ENCODE results near the gene CD164L2.
A peak's percentile ranks its signal among the peaks of the same experiment; 100 is the strongest.
"Not testable (repeated sequence)": the region's sequence is repeated elsewhere in the genome, so short reads cannot be mapped to it uniquely, and the experiment has no call there.

Gene CD164L2

DNA sequence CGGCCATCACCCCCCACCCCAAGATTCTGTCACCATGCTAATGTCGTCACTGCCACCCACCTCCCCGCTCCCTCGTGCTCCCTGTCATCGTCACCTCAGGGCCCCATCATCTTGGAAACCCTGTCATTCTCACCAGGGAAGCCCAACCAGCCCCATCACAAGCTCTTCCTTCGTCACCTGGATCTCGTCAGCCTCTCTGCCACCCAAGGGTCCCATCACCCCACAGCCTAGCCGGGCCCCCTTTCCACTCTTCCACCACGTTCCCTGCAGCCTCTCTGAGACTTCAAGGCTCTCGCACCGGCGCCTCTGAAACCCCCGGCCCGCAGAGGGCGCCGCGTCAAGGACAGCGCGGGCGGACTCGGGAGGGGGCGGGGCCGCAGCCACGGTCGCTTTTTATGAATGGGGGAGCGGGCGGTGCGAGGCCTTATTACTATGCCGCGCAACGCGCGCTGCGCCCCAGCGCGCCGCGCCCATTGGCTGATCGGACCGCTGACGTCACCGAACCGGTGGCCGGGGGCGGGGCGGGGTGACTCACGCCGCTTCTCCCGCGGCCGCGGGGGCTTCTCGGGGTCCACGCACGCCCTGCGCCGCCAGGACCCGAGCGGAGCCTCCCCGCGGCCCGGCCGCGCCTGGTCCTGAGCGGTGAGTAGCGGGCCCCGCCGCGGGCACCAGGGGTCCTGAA lies 9.1 kb upstream of the CD164L2 start, which contains the start of gene GPR3:
Gene GPR3 (plus strand): TSS at position 527 of the 682 bp plus-strand sequence. CDS start 1,177 bp downstream, outside the sequence.
- peak; percentile 89 to 93 for DNase-seq (ENCODE audit: low read depth in 1 of 2, low spot score in 1 of 2)
- in situ Hi-C loops (cut with HindIII; ENCODE audit: low pct_unique_long_range_greater_than_20kb, low sequenced_read_pairs): no loop called here
- no peak for TF ChIP-seq JUND (IDR thresholded peaks at IDR 0.05; ENCODE audit: low read depth)

DNA sequence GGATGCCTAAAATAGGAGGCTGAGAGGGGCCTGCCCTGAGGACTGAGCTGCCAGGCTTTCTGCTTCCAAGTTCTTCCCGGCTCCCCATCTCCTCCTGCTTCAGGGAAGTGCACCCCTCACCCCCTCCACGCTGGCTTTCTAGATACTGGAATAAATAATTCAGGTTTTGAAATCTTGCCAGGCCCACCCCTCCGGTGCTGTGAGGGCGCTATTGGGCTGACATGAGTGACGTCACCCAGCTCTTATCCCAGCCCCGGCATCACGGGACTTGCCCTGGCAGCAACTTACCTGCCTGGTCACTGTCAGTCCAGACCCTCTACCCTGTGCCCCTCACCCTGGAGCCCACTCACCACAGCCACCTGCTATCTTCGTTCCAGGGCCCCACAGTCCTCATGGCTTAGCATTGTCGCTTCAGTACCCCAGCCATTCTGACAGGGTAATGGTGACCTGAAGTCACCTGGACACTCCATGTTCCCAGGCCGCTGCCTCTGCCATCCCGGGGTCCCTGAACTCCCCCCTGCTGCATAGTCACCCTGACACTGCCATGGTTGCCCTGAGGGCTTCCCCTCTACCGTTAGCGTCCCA lies 8.5 kb upstream of the CD164L2 start:
- in situ Hi-C loops (cut with HindIII; ENCODE audit: low pct_unique_long_range_greater_than_20kb, low sequenced_read_pairs): no loop called here
- DNase-seq (ENCODE audit: low read depth in 1 of 2, low spot score in 1 of 2): peak in 1 of 2 experiments; percentile 44
- TF ChIP-seq JUND (IDR thresholded peaks at IDR 0.05; ENCODE audit: low read depth): no peak

DNA sequence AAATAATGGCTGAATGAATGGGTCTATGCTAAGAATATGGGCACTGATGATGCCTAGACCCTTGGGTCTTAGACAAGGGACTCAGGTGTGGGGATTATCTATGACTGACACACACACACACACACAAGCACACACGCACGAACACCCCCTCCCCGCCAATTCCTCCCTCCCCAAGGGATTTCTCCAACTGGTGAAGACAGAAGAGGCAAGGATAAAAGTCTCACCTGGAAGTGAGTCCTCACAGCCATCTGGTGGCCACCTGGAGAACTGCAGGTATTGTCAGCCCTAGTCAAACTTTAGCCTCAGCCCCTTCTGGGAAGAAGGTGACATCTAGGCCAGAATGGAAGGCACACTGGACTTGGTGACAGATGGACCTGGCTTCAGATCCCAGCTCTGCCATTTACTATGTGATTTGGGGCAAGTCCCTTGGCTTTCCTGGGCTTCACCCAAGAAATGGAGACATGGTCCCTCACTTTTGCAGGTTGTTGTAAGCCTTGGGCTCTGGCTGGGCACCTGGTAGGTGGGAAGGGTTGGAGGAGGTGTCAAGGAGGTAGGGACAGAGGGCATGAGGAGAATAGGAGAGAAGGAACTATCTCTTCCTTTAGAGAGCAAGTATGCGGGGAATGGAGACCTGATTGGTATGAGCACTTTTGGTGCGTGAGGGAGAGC lies 5.3 kb upstream of the CD164L2 start:
- in situ Hi-C loops (cut with HindIII; ENCODE audit: low pct_unique_long_range_greater_than_20kb, low sequenced_read_pairs): no loop called here
- peak; percentile 50 to 79 for DNase-seq (ENCODE audit: low read depth in 1 of 2, low spot score in 1 of 2)
- no peak for TF ChIP-seq JUND (IDR thresholded peaks at IDR 0.05; ENCODE audit: low read depth)

- in situ Hi-C loops (cut with HindIII; ENCODE audit: low pct_unique_long_range_greater_than_20kb, low sequenced_read_pairs): not testable (repeated sequence)
These were observed 1.7 kb upstream of the CD164L2 start for GRCh38 chr1:27384797-27385196.

GRCh38 chr1:27383661-27384060 lies 528 bp upstream of the CD164L2 start:
- no peak for TF ChIP-seq JUND (IDR thresholded peaks at IDR 0.05; ENCODE audit: low read depth)
- in situ Hi-C loops (cut with HindIII; ENCODE audit: low pct_unique_long_range_greater_than_20kb, low sequenced_read_pairs): no loop called here
- no peak for DNase-seq (ENCODE audit: low read depth in 1 of 2, low spot score in 1 of 2)

More at GRCh38 chr1:27384797-27385196, 1.7 kb upstream of the CD164L2 start:
- not testable (repeated sequence) for DNase-seq (ENCODE audit: low read depth in 1 of 2, low spot score in 1 of 2)

DNA sequence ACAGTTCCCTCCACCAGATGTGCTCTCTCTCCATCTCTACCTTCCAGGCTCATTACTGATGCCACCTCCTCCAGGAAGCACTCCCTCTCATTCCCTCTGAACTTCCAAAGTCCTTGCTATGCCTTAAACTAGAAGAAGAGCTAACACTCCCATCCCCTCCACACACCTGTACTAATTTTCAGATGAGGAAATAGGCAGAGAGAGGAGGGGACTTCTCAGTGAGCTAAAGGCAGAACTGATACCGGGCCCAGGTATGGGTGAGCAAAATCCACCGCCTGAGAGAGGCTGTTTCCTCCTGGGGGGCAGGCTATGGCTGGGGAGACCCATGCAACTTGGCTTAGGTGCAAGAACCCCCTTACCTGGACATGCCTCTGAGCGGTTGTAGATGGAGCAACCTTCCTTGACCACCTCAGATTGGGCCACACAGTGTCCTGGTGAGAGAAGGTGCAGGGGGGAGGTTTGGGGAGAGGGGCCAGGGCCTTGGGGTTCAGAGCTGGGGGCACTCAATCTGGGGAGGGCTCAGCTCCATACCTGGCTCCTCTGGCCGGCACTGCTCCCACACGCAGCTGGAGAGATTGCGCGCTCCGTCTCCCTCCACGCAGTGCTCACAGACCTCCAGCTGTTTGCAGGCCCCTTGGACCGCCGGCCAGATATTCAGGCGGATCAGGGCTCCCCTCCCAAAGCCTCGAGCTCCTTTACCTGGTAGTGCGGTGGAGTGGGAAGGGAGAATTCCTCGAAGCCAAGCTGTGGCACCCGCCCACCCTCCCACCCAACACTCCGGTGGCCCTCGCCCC lies 967 bp downstream of the CD164L2 start:
- no peak for DNase-seq (ENCODE audit: low read depth in 1 of 2, low spot score in 1 of 2)
- TF ChIP-seq JUND (IDR thresholded peaks at IDR 0.05; ENCODE audit: low read depth): no peak
- in situ Hi-C loops (cut with HindIII; ENCODE audit: low pct_unique_long_range_greater_than_20kb, low sequenced_read_pairs): no loop called here

DNA sequence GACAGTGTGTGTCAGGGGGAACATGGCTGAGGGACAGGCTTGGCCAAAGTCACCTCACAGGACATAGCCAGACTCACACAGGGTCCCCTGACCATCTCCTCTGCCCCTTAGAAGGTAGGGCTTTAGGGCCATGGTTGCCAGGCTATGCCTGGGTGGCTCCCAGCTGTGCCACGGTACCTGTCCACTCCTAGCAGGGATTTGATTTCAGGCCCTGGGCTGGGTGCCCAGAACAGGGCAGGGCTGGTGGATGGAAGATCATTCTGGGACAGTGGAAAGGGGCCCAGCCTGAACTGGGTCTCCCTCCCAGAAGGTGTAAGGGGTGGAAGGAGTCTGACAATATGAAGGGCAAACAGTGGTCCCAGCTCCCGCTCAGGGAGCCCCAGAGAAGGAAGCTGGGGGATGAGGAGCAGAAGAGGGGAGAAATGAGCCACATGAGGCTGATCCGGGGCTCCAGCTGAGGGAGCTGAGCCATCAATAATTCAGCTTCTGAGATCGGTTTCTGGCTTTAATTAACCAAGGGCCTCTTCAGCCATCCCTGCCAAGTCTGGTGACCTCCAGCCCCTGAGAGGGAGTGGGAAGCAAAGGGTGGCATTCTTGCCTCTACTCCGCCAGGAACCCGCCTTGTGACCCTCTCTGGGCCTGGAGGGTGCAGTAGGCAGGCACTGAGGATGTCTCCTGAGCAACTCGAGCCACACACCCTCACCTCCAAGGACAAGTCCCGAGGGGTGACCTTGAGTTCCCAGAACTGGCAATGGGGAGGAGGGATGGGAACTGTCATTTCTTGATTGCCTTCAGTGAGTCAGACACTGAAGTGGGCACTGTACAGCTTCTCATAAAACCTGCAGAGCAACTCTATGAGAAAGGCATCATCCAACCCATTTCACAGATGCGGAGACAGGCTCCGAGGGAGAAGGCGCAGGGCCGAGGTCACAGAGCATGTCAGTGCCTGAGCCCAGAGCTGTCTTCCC lies 2.1 kb downstream of the CD164L2 start:
- no peak for DNase-seq (ENCODE audit: low read depth in 1 of 2, low spot score in 1 of 2)
- TF ChIP-seq JUND (IDR thresholded peaks at IDR 0.05; ENCODE audit: low read depth): no peak
- in situ Hi-C loops (cut with HindIII; ENCODE audit: low pct_unique_long_range_greater_than_20kb, low sequenced_read_pairs): no loop called here

GRCh38 chr1:27380224-27380623 lies 2.9 kb downstream of the CD164L2 start:
- in situ Hi-C loops (cut with HindIII; ENCODE audit: low pct_unique_long_range_greater_than_20kb, low sequenced_read_pairs): no loop called here
- no peak for DNase-seq (ENCODE audit: low read depth in 1 of 2, low spot score in 1 of 2)
- TF ChIP-seq JUND (IDR thresholded peaks at IDR 0.05; ENCODE audit: low read depth): no peak

DNA sequence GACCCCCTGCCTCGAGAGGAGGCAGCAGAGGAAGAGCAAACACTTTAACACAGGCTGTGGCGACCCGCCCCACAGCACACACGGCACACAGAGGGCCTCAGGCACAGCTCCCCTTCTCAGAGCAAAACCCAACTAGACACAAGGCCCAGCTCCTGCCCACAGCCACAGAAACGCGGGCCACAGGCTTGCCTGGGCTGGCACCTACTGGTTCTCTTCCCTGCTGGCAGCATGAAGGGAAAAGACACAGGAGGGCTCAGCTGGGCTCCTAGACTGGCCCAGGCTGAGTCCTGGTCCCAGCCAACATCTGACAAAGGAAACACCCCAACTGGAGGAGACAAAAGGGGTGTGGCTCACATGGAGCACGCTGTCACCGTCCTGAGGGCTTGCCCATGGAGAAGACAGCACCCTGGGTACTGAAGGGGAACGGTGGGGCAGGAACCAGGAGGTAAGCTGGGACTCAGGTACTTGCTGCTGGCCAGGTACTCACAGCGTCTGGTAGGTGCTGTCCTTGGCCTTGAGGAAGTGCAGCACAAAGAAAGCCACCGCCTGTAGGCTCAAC lies 3.5 kb downstream of the CD164L2 start:
- no peak for DNase-seq (ENCODE audit: low read depth in 1 of 2, low spot score in 1 of 2)
- in situ Hi-C loops (cut with HindIII; ENCODE audit: low pct_unique_long_range_greater_than_20kb, low sequenced_read_pairs): no loop called here
- TF ChIP-seq JUND (IDR thresholded peaks at IDR 0.05; ENCODE audit: low read depth): no peak

DNA sequence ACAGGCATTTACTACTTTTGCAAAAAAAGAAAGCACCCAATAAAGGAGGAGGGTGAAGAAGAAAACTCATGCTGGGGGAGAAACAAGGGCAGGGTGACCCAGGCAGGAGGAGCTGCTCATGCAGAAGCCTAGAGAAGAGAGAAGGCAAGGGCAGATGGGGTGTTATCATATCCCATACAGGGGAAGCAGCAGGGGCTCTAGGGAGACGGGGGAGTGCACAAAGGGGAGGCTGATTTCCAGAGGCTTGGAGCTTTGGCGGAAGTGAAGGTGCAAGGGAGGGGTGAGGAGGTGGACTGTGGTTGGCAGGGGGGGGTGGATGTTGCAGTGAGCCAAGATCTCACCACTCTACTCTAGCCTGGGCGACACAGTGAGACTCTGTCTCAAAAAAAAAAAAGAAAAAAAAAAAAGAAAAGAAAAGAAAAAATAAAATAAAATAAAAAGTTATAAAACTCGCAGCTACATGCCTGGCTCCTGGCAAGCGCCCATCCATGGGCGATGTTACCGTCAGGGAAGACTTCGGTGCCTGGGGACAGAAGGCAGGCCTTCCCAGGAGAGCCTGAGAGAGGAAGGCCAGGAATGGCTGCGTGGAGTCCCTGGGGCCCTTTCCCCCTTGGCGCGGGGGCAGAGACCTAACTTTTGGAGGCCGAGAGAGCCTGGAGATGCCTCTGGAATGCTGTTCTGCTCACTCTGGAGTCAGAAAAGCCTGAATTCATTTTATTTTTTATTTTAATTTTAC lies 5.2 kb downstream of the CD164L2 start:
- TF ChIP-seq JUND (IDR thresholded peaks at IDR 0.05; ENCODE audit: low read depth): no peak
- no peak for DNase-seq (ENCODE audit: low read depth in 1 of 2, low spot score in 1 of 2)
- in situ Hi-C loops (cut with HindIII; ENCODE audit: low pct_unique_long_range_greater_than_20kb, low sequenced_read_pairs): no loop called here

Data from T47D (cell line).